Measurements from ENCODE around the gene LTBR.

The LTBR gene

GRCh38 chr12:6382371-6382770 lies 1.6 kb upstream of the LTBR start:
- no peaks in the 10 kb centered on the region for H3K27me3 ChIP-seq

GRCh38 chr12:6382982-6383381 lies 980 bp upstream of the LTBR start:
- H3K36me3 ChIP-seq, result no peaks in the 10 kb centered on the region
- no peaks in the 10 kb centered on the region for H3K4me1 ChIP-seq
- H3K27me3 ChIP-seq, result no peaks in the 10 kb centered on the region
- H3K9me3 ChIP-seq, result no peaks in the 10 kb centered on the region
- no peak for DNase-seq
- no peak overlapping the region for H3K4me3 ChIP-seq (ENCODE audit: low read depth, low read length)
- TF ChIP-seq, protein P1, sequence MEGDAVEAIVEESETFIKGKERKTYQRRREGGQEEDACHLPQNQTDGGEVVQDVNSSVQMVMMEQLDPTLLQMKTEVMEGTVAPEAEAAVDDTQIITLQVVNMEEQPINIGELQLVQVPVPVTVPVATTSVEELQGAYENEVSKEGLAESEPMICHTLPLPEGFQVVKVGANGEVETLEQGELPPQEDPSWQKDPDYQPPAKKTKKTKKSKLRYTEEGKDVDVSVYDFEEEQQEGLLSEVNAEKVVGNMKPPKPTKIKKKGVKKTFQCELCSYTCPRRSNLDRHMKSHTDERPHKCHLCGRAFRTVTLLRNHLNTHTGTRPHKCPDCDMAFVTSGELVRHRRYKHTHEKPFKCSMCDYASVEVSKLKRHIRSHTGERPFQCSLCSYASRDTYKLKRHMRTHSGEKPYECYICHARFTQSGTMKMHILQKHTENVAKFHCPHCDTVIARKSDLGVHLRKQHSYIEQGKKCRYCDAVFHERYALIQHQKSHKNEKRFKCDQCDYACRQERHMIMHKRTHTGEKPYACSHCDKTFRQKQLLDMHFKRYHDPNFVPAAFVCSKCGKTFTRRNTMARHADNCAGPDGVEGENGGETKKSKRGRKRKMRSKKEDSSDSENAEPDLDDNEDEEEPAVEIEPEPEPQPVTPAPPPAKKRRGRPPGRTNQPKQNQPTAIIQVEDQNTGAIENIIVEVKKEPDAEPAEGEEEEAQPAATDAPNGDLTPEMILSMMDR (IDR thresholded peaks at IDR 0.05; ENCODE audit: low read depth, low read length), result no peak

More at GRCh38 chr12:6382371-6382770, 1.6 kb upstream of the LTBR start:
- Histone ChIP-seq H3K9me3 (no peaks in the 10 kb centered on the region), H3K4me1 (no peaks in the 10 kb centered on the region), H3K4me3 (ENCODE audit: low read depth, low read length) (no peak overlapping the region), H3K36me3 (no peaks in the 10 kb centered on the region)
- DNase-seq, result no peak
- TF ChIP-seq, protein P1 (IDR thresholded peaks at IDR 0.05; ENCODE audit: low read depth, low read length), result no peak

DNA sequence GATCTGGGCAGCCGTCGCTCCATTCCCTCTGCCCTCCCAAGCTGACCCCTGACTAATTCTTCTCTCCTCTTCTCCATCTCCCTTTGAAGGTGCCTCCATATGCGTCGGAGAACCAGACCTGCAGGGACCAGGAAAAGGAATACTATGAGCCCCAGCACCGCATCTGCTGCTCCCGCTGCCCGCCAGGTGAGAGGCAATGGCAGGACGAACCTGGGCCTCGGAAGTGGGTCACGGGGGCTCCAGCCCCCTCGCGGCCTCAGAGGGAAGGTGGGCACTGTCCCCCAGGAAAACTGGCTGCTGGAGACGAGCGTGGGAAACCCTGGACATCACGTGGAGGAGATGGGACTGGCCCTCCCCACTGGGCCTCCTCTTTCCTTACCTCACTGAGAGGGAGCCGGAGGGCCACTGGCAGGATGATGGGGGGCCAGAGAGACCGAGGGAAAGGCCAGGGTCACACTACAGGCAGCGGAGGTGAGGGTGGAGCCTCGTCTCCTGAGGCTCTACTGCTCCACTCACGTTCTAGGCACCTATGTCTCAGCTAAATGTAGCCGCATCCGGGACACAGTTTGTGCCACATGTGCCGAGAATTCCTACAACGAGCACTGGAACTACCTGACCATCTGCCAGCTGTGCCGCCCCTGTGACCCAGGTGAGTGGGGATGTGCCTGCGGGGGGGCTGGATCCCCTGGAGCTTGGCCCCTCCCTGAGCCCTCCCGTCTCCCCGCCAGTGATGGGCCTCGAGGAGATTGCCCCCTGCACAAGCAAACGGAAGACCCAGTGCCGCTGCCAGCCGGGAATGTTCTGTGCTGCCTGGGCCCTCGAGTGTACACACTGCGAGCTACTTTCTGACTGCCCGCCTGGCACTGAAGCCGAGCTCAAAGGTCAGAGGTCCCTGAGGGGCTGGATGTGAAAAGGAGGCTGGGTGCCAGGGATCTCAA lies 806 bp downstream of the LTBR start:
- Histone ChIP-seq H3K9me3 (no peaks in the 10 kb centered on the region), H3K36me3 (no peaks in the 10 kb centered on the region), H3K4me3 (ENCODE audit: low read depth, low read length) (no peak overlapping the region), H3K27me3 (no peaks in the 10 kb centered on the region), H3K4me1 (no peaks in the 10 kb centered on the region)
- TF ChIP-seq, protein P1 (IDR thresholded peaks at IDR 0.05; ENCODE audit: low read depth, low read length), result no peak
- no peak for DNase-seq

- H3K4me1 ChIP-seq, result no peaks in the 10 kb centered on the region
- TF ChIP-seq, protein P1 (IDR thresholded peaks at IDR 0.05; ENCODE audit: low read depth, low read length), result no peak
- no peak for DNase-seq
- H3K4me3 ChIP-seq (ENCODE audit: low read depth, low read length), result no peak overlapping the region
- no peaks in the 10 kb centered on the region for H3K27me3 ChIP-seq
- no peaks in the 10 kb centered on the region for H3K9me3 ChIP-seq
- H3K36me3 ChIP-seq, result no peaks in the 10 kb centered on the region
Measured at GRCh38 chr12:6386038-6386437, 2.1 kb downstream of the LTBR start.

GRCh38 chr12:6386491-6386890 lies 2.5 kb downstream of the LTBR start:
- H3K9me3 ChIP-seq, result no peaks in the 10 kb centered on the region
- no peaks in the 10 kb centered on the region for H3K4me1 ChIP-seq
- TF ChIP-seq, protein P1 (IDR thresholded peaks at IDR 0.05; ENCODE audit: low read depth, low read length), result no peak
- no peaks in the 10 kb centered on the region for H3K27me3 ChIP-seq
- no peaks in the 10 kb centered on the region for H3K36me3 ChIP-seq
- H3K4me3 ChIP-seq (ENCODE audit: low read depth, low read length), result no peak overlapping the region
- DNase-seq, result no peak

- no peak for DNase-seq
- TF ChIP-seq, protein P1 (IDR thresholded peaks at IDR 0.05; ENCODE audit: low read depth, low read length), result no peak
- no peaks in the 10 kb centered on the region for H3K4me1 ChIP-seq
- H3K27me3 ChIP-seq, result no peaks in the 10 kb centered on the region
- H3K4me3 ChIP-seq (ENCODE audit: low read depth, low read length), result no peak overlapping the region
- H3K9me3 ChIP-seq, result no peaks in the 10 kb centered on the region
- H3K36me3 ChIP-seq, result no peaks in the 10 kb centered on the region
Measured at GRCh38 chr12:6387541-6387940, 3.6 kb downstream of the LTBR start.

All from BE2C (cell line).